Measurements from ENCODE around the gene MRTFB.

GRCh38 chr16:14100825-14101224 lies 29.7 kb downstream of the MRTFB start:
- TF ChIP-seq POLR2AphosphoS5 (IDR thresholded peaks at IDR 0.05; ENCODE audit: low read depth) (no peak), REST (IDR thresholded peaks at IDR 0.05; ENCODE audit: insufficient replicate concordance, low read depth) (no peak), GABPA (IDR thresholded peaks at IDR 0.05; ENCODE audit: low read depth) (no peak), SPI1 (IDR thresholded peaks at IDR 0.05; ENCODE audit: borderline replicate concordance, low read depth) (no peak)
- TF ChIP-seq, protein P1, sequence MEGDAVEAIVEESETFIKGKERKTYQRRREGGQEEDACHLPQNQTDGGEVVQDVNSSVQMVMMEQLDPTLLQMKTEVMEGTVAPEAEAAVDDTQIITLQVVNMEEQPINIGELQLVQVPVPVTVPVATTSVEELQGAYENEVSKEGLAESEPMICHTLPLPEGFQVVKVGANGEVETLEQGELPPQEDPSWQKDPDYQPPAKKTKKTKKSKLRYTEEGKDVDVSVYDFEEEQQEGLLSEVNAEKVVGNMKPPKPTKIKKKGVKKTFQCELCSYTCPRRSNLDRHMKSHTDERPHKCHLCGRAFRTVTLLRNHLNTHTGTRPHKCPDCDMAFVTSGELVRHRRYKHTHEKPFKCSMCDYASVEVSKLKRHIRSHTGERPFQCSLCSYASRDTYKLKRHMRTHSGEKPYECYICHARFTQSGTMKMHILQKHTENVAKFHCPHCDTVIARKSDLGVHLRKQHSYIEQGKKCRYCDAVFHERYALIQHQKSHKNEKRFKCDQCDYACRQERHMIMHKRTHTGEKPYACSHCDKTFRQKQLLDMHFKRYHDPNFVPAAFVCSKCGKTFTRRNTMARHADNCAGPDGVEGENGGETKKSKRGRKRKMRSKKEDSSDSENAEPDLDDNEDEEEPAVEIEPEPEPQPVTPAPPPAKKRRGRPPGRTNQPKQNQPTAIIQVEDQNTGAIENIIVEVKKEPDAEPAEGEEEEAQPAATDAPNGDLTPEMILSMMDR (IDR thresholded peaks at IDR 0.05; ENCODE audit: insufficient read depth, low read length) = no peak

All from HL-60 (cell line).